ENCODE data around the gene PFDN6.

Gene PFDN6

GRCh38 chr6:33316603-33317418 is 27.4 kb downstream of the PFDN6 start:
- no peak for DNase-seq (ENCODE audit: low read depth in 2 of 2)

- DNase-seq (ENCODE audit: low read depth in 2 of 2), result no peak
These were observed 27.9 kb downstream of the PFDN6 start for GRCh38 chr6:33317419-33317668.

DNA sequence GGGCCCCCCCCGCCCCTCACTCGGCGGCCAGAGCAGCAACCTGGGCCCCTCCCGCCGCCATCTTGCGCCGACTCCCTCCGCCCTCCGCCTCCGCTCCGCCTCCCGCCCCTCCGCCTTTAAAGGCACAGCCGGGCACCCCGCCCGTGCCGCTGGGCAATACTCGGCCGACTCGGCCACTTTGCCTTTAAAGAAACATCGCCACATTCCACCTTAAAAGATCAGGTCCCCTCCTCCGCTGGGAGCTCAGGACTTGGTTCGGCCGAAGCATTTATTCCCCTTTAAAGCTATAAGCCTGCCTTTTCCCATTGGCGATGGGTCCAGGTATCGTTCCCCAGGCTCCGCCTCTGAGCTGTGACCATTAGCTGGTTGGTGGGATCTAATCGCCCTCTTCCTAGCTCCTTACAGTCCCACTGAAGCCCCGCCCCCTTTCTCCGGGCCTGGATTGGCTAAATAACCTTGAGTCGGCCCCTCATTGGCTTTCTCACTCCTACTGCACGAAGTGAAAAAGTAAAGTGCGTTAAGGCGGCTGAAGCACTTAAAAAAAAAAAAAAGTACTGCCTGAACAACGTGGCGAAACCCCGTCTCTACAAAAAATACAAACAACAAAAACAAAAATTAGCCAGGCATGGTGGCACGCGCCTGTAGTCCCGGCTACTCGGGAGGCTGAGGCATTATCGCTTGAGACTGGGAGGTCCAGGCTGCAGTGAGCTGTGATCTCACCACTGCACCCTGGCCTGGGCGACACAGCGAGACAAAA is 28.4 kb downstream of the PFDN6 start, which contains the start of gene ZBTB22:
ZBTB22 (minus strand) TSS at position 76 of the 757 bp plus-strand sequence. CDS start 828 bp downstream, outside the sequence.
- DNase-seq (ENCODE audit: low read depth in 2 of 2), result peak; percentile 91

DNA sequence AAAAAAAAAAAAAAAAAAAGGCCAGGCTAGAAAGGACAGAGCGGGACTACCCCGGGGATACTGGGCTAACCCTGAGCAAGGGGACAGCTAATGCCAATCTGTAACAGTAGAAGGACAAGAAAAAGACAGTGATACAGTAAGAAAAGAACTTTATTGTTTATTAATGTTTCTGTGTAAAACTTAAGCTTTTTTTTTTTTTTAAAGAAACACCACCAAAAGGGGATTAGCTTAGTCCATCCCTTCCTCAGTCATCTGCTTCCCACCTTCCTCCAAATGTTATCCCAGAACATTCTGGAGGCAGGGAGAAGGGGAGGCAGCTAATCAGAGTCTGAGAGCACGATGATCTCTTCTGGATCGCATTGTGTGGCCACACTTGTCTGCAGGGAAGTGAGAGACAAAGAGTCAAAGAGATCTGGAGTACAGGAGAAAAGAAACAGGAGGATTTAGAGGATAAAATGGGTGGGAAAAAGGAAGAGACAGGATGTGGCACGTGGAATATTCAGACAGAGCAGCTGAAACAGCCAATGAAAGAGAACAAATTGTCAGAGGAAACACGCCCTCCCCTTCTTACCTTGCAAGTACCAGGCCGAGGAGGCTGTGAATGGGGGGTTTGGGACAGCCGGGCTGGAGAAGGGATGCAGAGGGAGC is 29.1 kb downstream of the PFDN6 start:
- no peak for DNase-seq (ENCODE audit: low read depth in 2 of 2)

GRCh38 chr6:33319939-33320314 is 30.5 kb downstream of the PFDN6 start:
- no peak for DNase-seq (ENCODE audit: low read depth in 2 of 2)

- DNase-seq (ENCODE audit: low read depth in 2 of 2), result no peak
These were observed 31.1 kb downstream of the PFDN6 start for GRCh38 chr6:33320315-33321181.

DNA sequence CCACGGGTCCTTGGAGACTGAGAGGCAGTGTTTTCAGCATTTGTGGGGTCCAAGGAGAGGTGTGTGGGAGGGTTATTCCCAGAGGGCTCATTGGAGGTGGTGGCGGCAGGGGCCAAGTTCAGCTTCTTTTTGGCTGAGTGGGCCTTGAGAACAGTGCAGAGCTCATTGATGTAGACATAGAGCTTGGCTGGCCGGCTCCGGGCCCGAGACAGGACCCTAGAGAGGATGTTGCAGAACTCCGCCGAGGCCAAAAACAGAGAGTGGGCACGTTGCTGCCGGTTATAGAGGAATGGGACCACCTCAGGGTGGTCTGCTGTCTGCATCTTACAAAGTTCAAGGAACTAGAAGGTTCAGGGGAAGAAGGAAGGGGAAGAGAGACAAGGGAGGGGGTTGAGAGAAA is 31.8 kb downstream of the PFDN6 start:
- DNase-seq (ENCODE audit: low read depth in 2 of 2), result no peak

GRCh38 chr6:33323623-33323948 is 34.2 kb downstream of the PFDN6 start:
- no peak for DNase-seq (ENCODE audit: low read depth in 2 of 2)

GRCh38 chr6:33324125-33324524 is 34.7 kb downstream of the PFDN6 start:
- DNase-seq (ENCODE audit: low read depth in 2 of 2), result no peak

- no peak for DNase-seq (ENCODE audit: low read depth in 2 of 2)
These were observed 39.7 kb downstream of the PFDN6 start for GRCh38 chr6:33329058-33329457.

GRCh38 chr6:33330736-33331135 is 41.3 kb downstream of the PFDN6 start:
- DNase-seq (ENCODE audit: low read depth in 2 of 2), result no peak

GRCh38 chr6:33333666-33334065 is 44.3 kb downstream of the PFDN6 start:
- DNase-seq (ENCODE audit: low read depth in 2 of 2), result no peak

DNA sequence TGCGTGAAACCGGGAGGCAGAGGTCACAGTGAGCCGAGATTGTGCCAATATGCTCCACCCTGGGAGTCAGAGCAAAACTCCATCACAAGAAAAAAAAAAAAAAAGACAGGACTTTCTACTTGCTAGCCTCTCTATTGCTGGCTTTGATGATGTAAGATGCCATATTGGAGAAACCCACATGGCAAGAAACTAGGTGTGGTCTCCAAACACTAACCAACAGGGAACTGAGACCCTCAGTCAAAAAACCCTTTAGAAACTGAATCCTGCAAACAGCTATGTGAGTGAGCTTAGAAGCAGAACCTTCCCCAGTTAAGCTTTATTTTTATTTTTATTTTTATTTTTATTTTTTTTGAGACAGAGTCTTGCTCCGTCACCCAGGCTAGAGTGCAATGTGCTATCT is 46.5 kb downstream of the PFDN6 start:
- DNase-seq (ENCODE audit: low read depth in 2 of 2), result no peak

DNA sequence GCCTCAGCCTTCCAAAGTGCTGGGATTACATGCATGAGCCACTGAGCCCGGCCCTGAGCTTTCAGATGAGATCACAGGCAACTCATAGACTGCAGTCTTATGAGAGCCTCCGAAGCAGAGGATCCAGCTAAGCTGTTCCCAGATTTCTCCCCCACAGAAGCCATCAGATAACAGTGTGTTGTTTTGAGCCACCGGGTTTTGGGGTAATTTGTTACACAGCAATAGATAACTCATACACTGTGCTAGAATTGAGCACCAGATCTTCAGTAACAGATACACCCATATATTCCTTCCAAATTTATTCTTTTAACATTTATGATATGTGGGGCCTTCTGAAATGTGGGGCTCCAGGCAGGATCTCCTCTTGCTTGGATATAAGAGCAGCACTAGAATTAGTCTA is 47.1 kb downstream of the PFDN6 start:
- DNase-seq (ENCODE audit: low read depth in 2 of 2), result no peak

- DNase-seq (ENCODE audit: low read depth in 2 of 2), result no peak
These were observed 49.8 kb downstream of the PFDN6 start for GRCh38 chr6:33339193-33339592.
